HCT116 (cell line): ENCODE results near the gene PPP1R37. TPM values are rescaled to one million over a fixed set of nuclear protein-coding genes. Genes with fewer than 3 reads are reported as not detected.

ENCODE experiments used
- ATAC-seq: fragments of 200-7000 bp; cut with Tn5 transposase; 2 replicates; pipeline ENCODE4 v1.9.1; 2020; ENCODE audit warnings: mild to moderate bottlenecking, moderate library complexity
- BruUV-seq: library from RNA; stranded (reverse); fragments of 400-500 nt; replicated peaks from 2 replicates; lab custom pipeline; 2021; lab: Mats Ljungman, UMichigan
- CTCF ChIA-PET: fragments of 300-600 bp; sonication (Branson Sonifier 250); formaldehyde crosslinking; loops from one replicate; lab custom pipeline; 2021; ENCODE audit warnings: antibody characterized with exemption; lab: Charles Lee
- POLR2A ChIA-PET: fragments of 300-600, 350-600 bp; sonication (Branson Sonifier 250); formaldehyde crosslinking; loops from one replicate; lab custom pipeline; 2021; ENCODE audit warnings: antibody characterized with exemption; lab: Charles Lee
- RAD21 ChIA-PET, 2 experiments: fragments of 300-600 bp; sonication (Branson Sonifier 250); formaldehyde crosslinking; loops; one replicate each; lab custom pipeline; 2023; ENCODE audit warnings: low total read pairs in 2 of 2; ENCODE audit not compliant: uncharacterized antibody in 2 of 2, unreplicated experiment in 2 of 2, low non-redundant PET in 1 of 2; lab: Charles Lee
- DNase-seq: peaks from one replicate; pipeline ENCODE4 v3.0.0-alpha.2; 2010; ENCODE audit warnings: low read depth, low spot score
- H2AFZ ChIP-seq: fragments of 200-600 bp; shearing (Covaris generic), sonication (generic); 2 replicates; pipeline ENCODE4 v1.6.1; 2017; ENCODE audit warnings: low read depth, mixed run types, mixed read lengths, antibody characterized with exemption, low read length; ENCODE audit not compliant: poor library complexity, severe bottlenecking
- H3K27ac ChIP-seq: 2 replicates; pipeline ENCODE4 v1.5.1; 2012; ENCODE audit warnings: low read depth, low read length
- H3K27me3 ChIP-seq: fragments of 200-600 bp; sonication (generic); 2 replicates; pipeline ENCODE4 v1.6.1; 2016; ENCODE audit warnings: mixed run types, low read length, mixed read lengths; ENCODE audit not compliant: insufficient read depth
- H3K36me3 ChIP-seq, 2 experiments: fragments of 200-500 bp in 1 of 2; fragments of 200-600 bp in 1 of 2; sonication (Bioruptor generic) in 1 of 2; sonication (generic) in 1 of 2; 2 replicates each; pipeline versions ENCODE4 v1.5.1 to v1.6.1; 2014 to 2016; ENCODE audit warnings: low read length in 2 of 2, inconsistent platforms in 1 of 2, mixed read lengths in 1 of 2, mixed run types in 1 of 2; ENCODE audit not compliant: insufficient read depth in 2 of 2, control insufficient read depth in 1 of 2
- H3K4me1 ChIP-seq, 2 experiments: fragments of 200-600 bp in 1 of 2; sonication (generic) in 1 of 2; 2 replicates each; pipeline versions ENCODE4 v1.5.1 to v1.6.1; 2012 to 2017; ENCODE audit warnings: low read length in 2 of 2, inconsistent platforms in 1 of 2, mild to moderate bottlenecking in 1 of 2, mixed read lengths in 1 of 2, mixed run types in 1 of 2, moderate library complexity in 1 of 2; ENCODE audit not compliant: insufficient read depth in 2 of 2, control insufficient read depth in 1 of 2
- H3K4me2 ChIP-seq: fragments of 200-600 bp; sonication (generic); 2 replicates; pipeline ENCODE4 v1.6.1; 2017; ENCODE audit warnings: mixed run types, low read length, mixed read lengths
- H3K4me3 ChIP-seq, 2 experiments: fragments of 200-600 bp in 1 of 2; sonication (generic) in 1 of 2; replicated peaks in 1 of 2; 2 replicates each; pipeline ENCODE4 v1.5.1; 2011 to 2016; ENCODE audit warnings: low read length in 2 of 2, control low read depth in 1 of 2, low read depth in 1 of 2, mild to moderate bottlenecking in 1 of 2, mixed read lengths in 1 of 2, mixed run types in 1 of 2
- H3K79me2 ChIP-seq: fragments of 200-600 bp; sonication (generic); 2 replicates; pipeline ENCODE4 v1.6.1; 2017; ENCODE audit warnings: mild to moderate bottlenecking, mixed run types, low read length, moderate library complexity, mixed read lengths; ENCODE audit not compliant: insufficient read depth
- H3K9ac ChIP-seq: fragments of 200-600 bp; sonication (generic); 2 replicates; pipeline ENCODE4 v1.6.1; 2016; ENCODE audit warnings: low read length, mixed read lengths
- H3K9me2 ChIP-seq: fragments of 200-600 bp; sonication (generic), shearing (Covaris generic); 2 replicates; pipeline ENCODE4 v1.6.1; 2017; ENCODE audit warnings: mixed run types, mild to moderate bottlenecking, moderate library complexity; ENCODE audit not compliant: insufficient read depth
- H3K9me3 ChIP-seq, 2 experiments: fragments of 200-500 bp in 1 of 2; fragments of 200-600 bp in 1 of 2; sonication (Bioruptor generic) in 1 of 2; sonication (generic) in 1 of 2; 2 replicates each; pipeline ENCODE4 v1.6.1; 2014 to 2017; ENCODE audit warnings: low read length in 2 of 2, mixed read lengths in 2 of 2, inconsistent platforms in 1 of 2, low read depth in 1 of 2, mild to moderate bottlenecking in 1 of 2, mixed run types in 1 of 2, moderate library complexity in 1 of 2; ENCODE audit not compliant: control insufficient read depth in 1 of 2, insufficient read depth in 1 of 2
- H4K20me1 ChIP-seq: fragments of 200-600 bp; sonication (generic), shearing (Covaris generic); 2 replicates; pipeline ENCODE4 v1.6.1; 2017; ENCODE audit warnings: mixed run types, mild to moderate bottlenecking, moderate library complexity; ENCODE audit not compliant: insufficient read depth
- ATF3 ChIP-seq: IDR thresholded peaks from 2 replicates; pipeline ENCODE4 v1.6.1; 2012
- CBX3 ChIP-seq: IDR thresholded peaks from 2 replicates; pipeline ENCODE4 v1.6.1; 2012; ENCODE audit warnings: low read depth
- CEBPB ChIP-seq: IDR thresholded peaks from 2 replicates; pipeline ENCODE4 v1.6.1; 2012; ENCODE audit warnings: low read depth
- EGR1 ChIP-seq: IDR thresholded peaks from 2 replicates; pipeline ENCODE4 v1.6.1; 2012; ENCODE audit warnings: low read depth
- ELF1 ChIP-seq: IDR thresholded peaks from 2 replicates; pipeline ENCODE4 v1.6.1; 2012; ENCODE audit warnings: low read depth, borderline replicate concordance
- EZH2 ChIP-seq: fragments of 200-600 bp; sonication (generic); IDR thresholded peaks from 2 replicates; pipeline ENCODE4 v1.6.1; 2017; ENCODE audit warnings: antibody characterized with exemption, mixed run types
- FOSL1 ChIP-seq: IDR thresholded peaks from 2 replicates; pipeline ENCODE4 v1.6.1; 2012; ENCODE audit warnings: low read depth
- MAX ChIP-seq: IDR thresholded peaks from 2 replicates; pipeline ENCODE4 v1.6.1; 2012
- POLR2A ChIP-seq: IDR thresholded peaks from 2 replicates; pipeline ENCODE4 v1.7.0; 2011; ENCODE audit warnings: borderline replicate concordance; ENCODE audit not compliant: insufficient read depth, insufficient read length; ENCODE audit errors: extremely low read depth
- POLR2AphosphoS5 ChIP-seq: IDR thresholded peaks from 2 replicates; pipeline ENCODE4 v1.6.1; 2011; ENCODE audit warnings: mild to moderate bottlenecking, low read depth, low read length, moderate library complexity
- SP1 ChIP-seq: IDR thresholded peaks from 2 replicates; pipeline ENCODE4 v1.6.1; 2012; ENCODE audit warnings: low read depth
- SRF ChIP-seq: IDR thresholded peaks from 2 replicates; pipeline ENCODE4 v1.6.1; 2012; ENCODE audit warnings: low read depth
- TCF7L2 ChIP-seq: IDR thresholded peaks from 2 replicates; pipeline ENCODE4 v1.7.0; 2011; ENCODE audit warnings: borderline replicate concordance, inconsistent platforms; ENCODE audit not compliant: insufficient read depth, insufficient read length; ENCODE audit errors: extremely low read depth
- ZNF274 ChIP-seq: fragments of 200-500 bp; sonication (Bioruptor generic); IDR thresholded peaks from 2 replicates; pipeline ENCODE4 v1.6.1; 2014; ENCODE audit warnings: mild to moderate bottlenecking, low read depth, low read length, inconsistent platforms
- intact Hi-C: fragments of 100-400 bp; cut with micrococcal nuclease; formaldehyde crosslinking; loops from 2 replicates; pipeline ENCODE4 v1.10.0; 2022
- total RNA-seq: library from RNA; stranded (reverse); gene quantifications from one replicate; pipeline ENCODE4 v1.2.1, GENCODE V29; 2021; ENCODE audit not compliant: unreplicated experiment
- TF ChIP-seq, protein P1 (sequence below): IDR thresholded peaks from 2 replicates; pipeline ENCODE4 v1.6.1; 2011; ENCODE audit warnings: mild to moderate bottlenecking, low read length, moderate library complexity; ENCODE audit not compliant: insufficient replicate concordance; ENCODE audit errors: extremely low read depth

The PPP1R37 gene
- total RNA-seq, 1 experiment from 2014 or later = 32.7 TPM

- Histone ChIP-seq H3K79me2 (peaks cover 56% of the 10 kb centered on the region), H3K9me3 (no peaks in the 10 kb centered on the region), H2AFZ (no peak overlapping the region), H3K9ac (no peak overlapping the region), H3K9me2 (no peaks in the 10 kb centered on the region), H3K27ac (no peak overlapping the region; the same call in 1 of the 2 replicates), H3K4me1 (peaks cover 4 to 26% of the 10 kb centered on the region in 2 experiments; a peak in 3 of 4 replicates), H3K4me2 (no peak overlapping the region), H3K27me3 (no peaks in the 10 kb centered on the region), H4K20me1 (no peaks in the 10 kb centered on the region), H3K36me3 (peaks cover 2 to 22% of the 10 kb centered on the region in 2 experiments; a peak in 2 of 4 replicates), H3K4me3 (no peak overlapping the region)
- POLR2A ChIA-PET = no interaction called here
- intact Hi-C loops = no loop called here
- no TSS peak for BruUV-seq
- no peak for ATAC-seq
- RAD21 ChIA-PET = interaction anchor here in 1 of 2 experiments (0.6 kb wide), 1 partner anchor 398 kb away, joined by 3 read pairs; no protein-coding TSS in a partner anchor
- TF ChIP-seq, protein P1, sequence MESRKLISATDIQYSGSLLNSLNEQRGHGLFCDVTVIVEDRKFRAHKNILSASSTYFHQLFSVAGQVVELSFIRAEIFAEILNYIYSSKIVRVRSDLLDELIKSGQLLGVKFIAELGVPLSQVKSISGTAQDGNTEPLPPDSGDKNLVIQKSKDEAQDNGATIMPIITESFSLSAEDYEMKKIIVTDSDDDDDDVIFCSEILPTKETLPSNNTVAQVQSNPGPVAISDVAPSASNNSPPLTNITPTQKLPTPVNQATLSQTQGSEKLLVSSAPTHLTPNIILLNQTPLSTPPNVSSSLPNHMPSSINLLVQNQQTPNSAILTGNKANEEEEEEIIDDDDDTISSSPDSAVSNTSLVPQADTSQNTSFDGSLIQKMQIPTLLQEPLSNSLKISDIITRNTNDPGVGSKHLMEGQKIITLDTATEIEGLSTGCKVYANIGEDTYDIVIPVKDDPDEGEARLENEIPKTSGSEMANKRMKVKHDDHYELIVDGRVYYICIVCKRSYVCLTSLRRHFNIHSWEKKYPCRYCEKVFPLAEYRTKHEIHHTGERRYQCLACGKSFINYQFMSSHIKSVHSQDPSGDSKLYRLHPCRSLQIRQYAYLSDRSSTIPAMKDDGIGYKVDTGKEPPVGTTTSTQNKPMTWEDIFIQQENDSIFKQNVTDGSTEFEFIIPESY = no peak
- TF ChIP-seq TCF7L2 (no peak), ELF1 (no peak), CBX3 (no peak), ATF3 (no peak), MAX (no peak), EZH2 (no peak), POLR2A (no peak), CEBPB (no peak), SP1 (no peak), SRF (no peak), FOSL1 (no peak), ZNF274 (no peak), POLR2AphosphoS5 (no peak), EGR1 (no peak)
- CTCF ChIA-PET = no interaction called here
- no peak for DNase-seq
These were observed 5.4 kb upstream of the PPP1R37 start for GRCh38 chr19:45087531-45087930.
